Measurements from ENCODE around the gene GMDS. TPM values are rescaled to one million over a fixed set of nuclear protein-coding genes. Genes with fewer than 3 reads are reported as not detected.

The GMDS gene
- total RNA-seq, 4 donors from 2014 or later: 3.4 to 7.2 (median 4.6) TPM

DNA sequence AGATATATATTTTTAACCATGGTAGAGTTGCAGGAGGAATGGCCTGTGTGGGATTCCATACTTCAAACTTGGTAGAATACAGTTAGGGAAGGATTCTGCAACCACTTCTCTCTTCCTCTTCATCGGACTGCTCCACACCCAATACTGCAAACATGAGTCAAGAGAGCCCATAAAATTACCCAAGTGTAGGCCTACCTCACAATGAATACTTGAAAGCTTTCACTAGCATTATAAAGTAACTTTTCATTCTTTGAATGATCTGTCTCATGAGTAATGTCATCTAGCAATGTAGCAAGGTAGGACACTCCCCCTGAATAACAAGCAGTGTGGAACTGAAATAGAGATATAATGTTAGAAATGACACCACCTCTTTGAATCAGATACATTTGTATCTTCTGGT is 556.3 kb downstream of the GMDS start:
- H3K27me3 ChIP-seq: no peaks in the 10 kb centered on the region
- H3K9me3 ChIP-seq: no peaks in the 10 kb centered on the region
- H3K4me3 ChIP-seq: no peak overlapping the region
- DNase-seq: no peak
- in situ Hi-C loops (cut with MboI; ENCODE audit: low sequenced_read_pairs in 4 of 4): no loop called here
- TF ChIP-seq, protein P1, sequence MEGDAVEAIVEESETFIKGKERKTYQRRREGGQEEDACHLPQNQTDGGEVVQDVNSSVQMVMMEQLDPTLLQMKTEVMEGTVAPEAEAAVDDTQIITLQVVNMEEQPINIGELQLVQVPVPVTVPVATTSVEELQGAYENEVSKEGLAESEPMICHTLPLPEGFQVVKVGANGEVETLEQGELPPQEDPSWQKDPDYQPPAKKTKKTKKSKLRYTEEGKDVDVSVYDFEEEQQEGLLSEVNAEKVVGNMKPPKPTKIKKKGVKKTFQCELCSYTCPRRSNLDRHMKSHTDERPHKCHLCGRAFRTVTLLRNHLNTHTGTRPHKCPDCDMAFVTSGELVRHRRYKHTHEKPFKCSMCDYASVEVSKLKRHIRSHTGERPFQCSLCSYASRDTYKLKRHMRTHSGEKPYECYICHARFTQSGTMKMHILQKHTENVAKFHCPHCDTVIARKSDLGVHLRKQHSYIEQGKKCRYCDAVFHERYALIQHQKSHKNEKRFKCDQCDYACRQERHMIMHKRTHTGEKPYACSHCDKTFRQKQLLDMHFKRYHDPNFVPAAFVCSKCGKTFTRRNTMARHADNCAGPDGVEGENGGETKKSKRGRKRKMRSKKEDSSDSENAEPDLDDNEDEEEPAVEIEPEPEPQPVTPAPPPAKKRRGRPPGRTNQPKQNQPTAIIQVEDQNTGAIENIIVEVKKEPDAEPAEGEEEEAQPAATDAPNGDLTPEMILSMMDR (IDR thresholded peaks at IDR 0.05 in 4 of 5, conservative IDR thresholded peaks at IDR 0.05 in 1 of 5): no peak
- no peak for TF ChIP-seq POLR2A (IDR thresholded peaks at IDR 0.05)
- H3K4me1 ChIP-seq: peaks cover 0 to 14% of the 10 kb centered on the region in 2 donors
- intact Hi-C loops (cut with DNase I; ENCODE audit: low total_unique reads): loop anchor here (5.0 kb wide), 1 partner anchor 82 kb away; the partner anchor contains the start of gene FOXC1
- no peaks in the 10 kb centered on the region for H3K36me3 ChIP-seq
- ATAC-seq: no peak
- H3K27ac ChIP-seq: no peak overlapping the region

DNA sequence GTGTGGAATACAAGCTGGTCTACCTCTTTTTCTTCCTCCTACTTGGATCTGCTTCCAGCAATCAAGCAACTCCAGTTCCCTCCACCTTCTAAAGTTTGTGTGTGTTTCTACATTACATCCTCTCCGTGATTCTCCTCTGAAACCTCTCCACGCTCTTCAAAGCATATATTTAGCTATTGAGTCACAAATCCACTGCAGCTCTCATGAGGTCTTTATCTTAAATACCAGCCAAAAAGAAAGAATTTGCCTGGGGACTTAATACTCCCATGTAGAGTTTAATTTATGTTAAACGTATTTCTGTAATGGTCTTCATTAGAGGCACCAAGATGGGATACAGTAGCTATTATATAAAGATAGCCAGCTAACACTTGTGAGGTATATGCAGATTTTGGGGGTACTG is 557.0 kb downstream of the GMDS start:
- intact Hi-C loops (cut with DNase I; ENCODE audit: low total_unique reads): loop anchor here (5.0 kb wide), 1 partner anchor 81 kb away; the partner anchor contains the start of gene FOXC1

DNA sequence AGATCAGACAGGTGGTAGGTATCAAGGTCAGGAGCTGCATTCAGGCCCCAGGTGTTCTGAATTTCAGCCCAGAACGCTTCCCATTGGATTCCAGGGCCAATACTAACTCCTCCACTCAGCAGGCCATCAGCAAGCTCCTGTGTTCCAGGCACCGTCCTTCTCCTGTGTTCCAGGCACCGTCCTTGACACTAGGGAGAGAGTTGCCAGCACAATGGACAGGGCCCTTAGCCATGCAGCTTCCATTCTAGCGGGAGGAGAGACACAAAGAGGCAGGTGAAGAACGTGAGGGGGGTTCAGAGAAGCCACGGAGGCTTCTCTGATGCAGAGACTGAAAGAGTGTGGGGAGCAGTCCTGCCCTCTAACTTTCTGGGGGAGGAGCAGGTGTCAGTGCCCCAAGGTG is 558.0 kb downstream of the GMDS start:
- DNase-seq: no peak
- intact Hi-C loops (cut with DNase I; ENCODE audit: low total_unique reads) (loop anchor here (5.0 kb wide), 1 partner anchor 80 kb away; the partner anchor contains the start of gene FOXC1), in situ Hi-C loops (cut with MboI; ENCODE audit: low sequenced_read_pairs in 4 of 4) (no loop called here)
- no peak for ATAC-seq
- H3K9me3 ChIP-seq: no peaks in the 10 kb centered on the region
- TF ChIP-seq, protein P1 (IDR thresholded peaks at IDR 0.05 in 4 of 5, conservative IDR thresholded peaks at IDR 0.05 in 1 of 5): no peak
- TF ChIP-seq POLR2A (IDR thresholded peaks at IDR 0.05): no peak
- no peak overlapping the region for H3K27ac ChIP-seq
- no peaks in the 10 kb centered on the region for H3K27me3 ChIP-seq
- H3K4me1 ChIP-seq: peaks cover 0 to 14% of the 10 kb centered on the region in 2 donors
- H3K4me3 ChIP-seq: no peak overlapping the region
- no peaks in the 10 kb centered on the region for H3K36me3 ChIP-seq

More for the DNA sequence above, 557.0 kb downstream of the GMDS start:
- Histone ChIP-seq H3K27me3 (no peaks in the 10 kb centered on the region), H3K9me3 (no peaks in the 10 kb centered on the region), H3K36me3 (no peaks in the 10 kb centered on the region), H3K4me1 (peaks cover 0 to 14% of the 10 kb centered on the region in 2 donors), H3K27ac (no peak overlapping the region), H3K4me3 (no peak overlapping the region)
- ATAC-seq (no peak), DNase-seq (no peak)
- TF ChIP-seq, protein P1 (IDR thresholded peaks at IDR 0.05 in 4 of 5, conservative IDR thresholded peaks at IDR 0.05 in 1 of 5): no peak
- no peak for TF ChIP-seq POLR2A (IDR thresholded peaks at IDR 0.05)
- in situ Hi-C loops (cut with MboI; ENCODE audit: low sequenced_read_pairs in 4 of 4): no loop called here

DNA sequence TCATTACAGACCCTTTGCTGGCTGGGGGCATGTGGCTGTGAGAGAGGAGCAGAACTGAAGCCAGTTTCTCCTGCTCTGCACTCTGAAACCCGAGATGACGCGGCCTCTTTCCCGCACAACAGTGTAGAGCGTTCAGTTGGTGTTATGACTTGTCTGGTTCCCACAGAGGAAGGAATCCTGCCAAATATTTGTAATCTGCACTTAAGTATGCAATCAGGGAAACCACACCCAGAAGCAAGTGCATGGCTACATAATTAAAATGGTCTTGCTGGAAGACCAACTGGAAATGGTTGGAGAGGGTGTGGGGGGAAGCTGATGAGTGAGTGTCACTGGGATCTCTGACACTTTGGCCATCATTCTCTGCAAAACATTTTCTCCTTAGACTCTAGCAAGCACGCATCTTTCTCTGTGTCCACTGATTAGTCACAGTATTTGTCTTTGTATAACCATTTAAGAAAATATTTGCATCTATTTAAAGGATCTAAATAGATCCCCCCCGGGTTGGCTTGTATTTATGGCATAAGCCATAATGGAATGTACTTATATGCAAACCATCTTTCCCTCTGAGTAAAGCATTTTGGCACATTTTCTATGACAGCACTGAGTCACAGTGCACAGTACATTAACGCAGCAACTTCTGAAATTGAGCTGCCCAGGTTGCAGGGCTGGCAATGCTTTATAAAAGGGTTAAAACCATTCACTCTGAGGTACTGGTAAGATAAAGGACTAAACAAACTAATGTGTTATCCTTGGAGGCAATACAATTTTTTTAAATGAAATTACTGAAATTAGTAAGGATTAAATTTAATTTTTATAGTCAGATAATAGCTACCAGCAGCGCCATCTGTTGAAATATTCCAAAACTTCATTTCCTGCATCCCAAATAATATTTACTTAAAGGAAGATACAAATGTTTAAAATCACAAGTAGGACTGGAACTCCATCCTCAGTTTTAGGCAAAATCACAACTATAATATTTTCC is 559.0 kb downstream of the GMDS start:
- DNase-seq: no peak
- peaks cover 0 to 14% of the 10 kb centered on the region in 2 donors for H3K4me1 ChIP-seq
- ATAC-seq: peak; percentile 33 to 56
- H3K36me3 ChIP-seq: no peaks in the 10 kb centered on the region
- intact Hi-C loops (cut with DNase I; ENCODE audit: low total_unique reads): loop anchor here (5.0 kb wide), 1 partner anchor 79 kb away; the partner anchor contains the start of gene FOXC1
- no peak overlapping the region for H3K4me3 ChIP-seq
- H3K9me3 ChIP-seq: no peaks in the 10 kb centered on the region
- in situ Hi-C loops (cut with MboI; ENCODE audit: low sequenced_read_pairs in 4 of 4): no loop called here
- TF ChIP-seq POLR2A (IDR thresholded peaks at IDR 0.05): no peak
- TF ChIP-seq, protein P1 (IDR thresholded peaks at IDR 0.05 in 4 of 5, conservative IDR thresholded peaks at IDR 0.05 in 1 of 5): no peak
- peak overlapping the region in 1 of 4 donors; percentile 28 for H3K27ac ChIP-seq
- no peaks in the 10 kb centered on the region for H3K27me3 ChIP-seq

All from gastrocnemius medialis (tissue), 4 donors.